Measurements from ENCODE around the gene SSH2.
"Not testable (repeated sequence)": the region's sequence is repeated elsewhere in the genome, so short reads cannot be mapped to it uniquely, and the experiment has no call there.

The SSH2 gene

DNA sequence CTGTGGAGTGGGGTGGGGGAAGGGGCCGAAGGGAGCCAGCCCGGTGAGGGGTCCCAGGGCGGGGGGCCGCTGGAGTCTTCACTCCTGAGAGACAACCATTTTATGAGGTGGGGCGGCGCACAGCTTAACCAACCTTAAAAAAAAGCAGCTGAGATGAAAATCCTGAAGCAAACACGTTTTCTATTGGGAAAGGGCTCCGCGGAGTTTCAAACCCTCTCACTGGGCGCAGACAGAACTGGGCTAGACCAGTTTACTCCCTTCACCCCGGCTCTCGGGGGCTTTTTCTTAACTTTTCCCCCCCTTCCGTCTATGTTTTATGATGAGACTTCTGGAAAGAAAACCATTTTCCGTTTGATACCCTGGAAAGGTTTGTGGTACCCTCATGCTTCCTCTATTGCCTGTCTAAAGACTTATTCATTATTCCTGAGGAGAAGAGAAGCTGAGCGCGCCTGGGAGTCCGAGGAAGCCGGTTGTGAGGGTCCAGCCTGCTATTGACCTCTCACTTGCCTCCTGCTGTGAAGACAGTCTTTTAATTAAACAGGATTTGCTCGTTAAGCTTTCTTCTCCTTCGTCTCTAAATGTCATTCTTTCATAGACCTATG is 482 bp upstream of the SSH2 start:
- DNase-seq (ENCODE audit: low read depth, low spot score), result no peak
- peak overlapping the region; percentile 82 for H3K27ac ChIP-seq

DNA sequence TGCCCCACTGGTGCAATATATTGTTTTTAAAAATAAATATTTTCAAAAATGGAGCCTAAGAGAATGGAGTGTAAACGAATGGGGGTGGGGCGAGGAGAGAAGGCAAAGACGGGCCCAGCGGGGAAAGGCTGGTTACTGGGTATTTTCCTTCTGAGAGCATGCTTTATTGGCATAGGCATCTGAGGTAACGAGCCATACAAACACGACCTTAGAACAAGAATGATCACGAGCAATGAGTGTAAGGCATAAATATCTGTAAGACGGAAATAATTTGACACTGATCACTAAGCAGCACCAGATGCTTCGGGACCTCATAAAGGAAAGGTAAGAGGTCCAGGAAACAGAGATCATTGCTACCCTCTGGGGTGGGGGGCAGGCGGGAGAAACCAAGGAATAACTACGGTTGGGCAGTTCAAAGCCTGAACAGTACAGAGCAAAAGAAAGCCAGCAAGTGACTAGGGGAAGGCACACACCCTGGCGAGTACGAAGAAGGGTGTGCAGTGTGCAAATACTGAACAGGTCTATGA is 959 bp downstream of the SSH2 start:
- H3K27ac ChIP-seq, result peak overlapping the region; percentile 82
- DNase-seq (ENCODE audit: low read depth, low spot score), result no peak

DNA sequence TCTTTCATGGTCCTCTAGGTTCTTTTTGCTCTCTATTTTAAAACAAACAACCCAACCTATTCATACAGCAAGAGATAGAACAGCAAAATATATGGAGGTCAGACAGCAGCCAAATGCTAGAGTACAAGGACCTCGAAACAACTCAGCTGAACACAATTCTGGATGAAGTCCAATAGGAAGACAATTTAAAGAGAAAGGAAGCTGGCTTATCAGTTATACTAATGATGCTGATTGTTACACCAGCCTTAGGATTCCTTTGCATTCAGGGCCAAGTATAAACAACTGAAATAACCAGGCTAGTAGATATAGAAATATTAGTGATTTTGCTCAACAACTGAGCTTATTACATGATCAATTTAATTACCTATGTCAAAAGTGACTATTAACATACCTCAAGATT is 2.5 kb downstream of the SSH2 start:
- no peak overlapping the region for H3K27ac ChIP-seq
- no peak for DNase-seq (ENCODE audit: low read depth, low spot score)

DNA sequence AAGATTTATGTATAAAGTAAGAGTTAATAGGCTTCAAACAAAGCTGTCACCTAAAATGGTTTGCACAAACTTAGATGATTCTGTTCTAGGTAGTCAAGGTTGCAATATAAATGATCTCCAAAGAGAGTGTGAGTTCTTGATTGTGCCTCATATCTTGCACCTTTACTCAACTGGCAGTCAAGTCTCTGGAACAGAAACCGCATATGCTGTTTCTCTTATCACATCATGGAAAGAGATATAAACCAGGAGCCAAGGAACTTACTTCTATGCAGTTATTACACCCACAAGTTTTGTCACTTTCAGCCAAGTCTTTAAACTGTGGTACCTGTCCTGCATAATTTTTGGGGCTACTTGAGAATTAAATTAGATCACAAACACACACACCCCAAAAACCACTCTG is 5.2 kb downstream of the SSH2 start:
- DNase-seq (ENCODE audit: low read depth, low spot score), result no peak
- H3K27ac ChIP-seq, result no peak overlapping the region

DNA sequence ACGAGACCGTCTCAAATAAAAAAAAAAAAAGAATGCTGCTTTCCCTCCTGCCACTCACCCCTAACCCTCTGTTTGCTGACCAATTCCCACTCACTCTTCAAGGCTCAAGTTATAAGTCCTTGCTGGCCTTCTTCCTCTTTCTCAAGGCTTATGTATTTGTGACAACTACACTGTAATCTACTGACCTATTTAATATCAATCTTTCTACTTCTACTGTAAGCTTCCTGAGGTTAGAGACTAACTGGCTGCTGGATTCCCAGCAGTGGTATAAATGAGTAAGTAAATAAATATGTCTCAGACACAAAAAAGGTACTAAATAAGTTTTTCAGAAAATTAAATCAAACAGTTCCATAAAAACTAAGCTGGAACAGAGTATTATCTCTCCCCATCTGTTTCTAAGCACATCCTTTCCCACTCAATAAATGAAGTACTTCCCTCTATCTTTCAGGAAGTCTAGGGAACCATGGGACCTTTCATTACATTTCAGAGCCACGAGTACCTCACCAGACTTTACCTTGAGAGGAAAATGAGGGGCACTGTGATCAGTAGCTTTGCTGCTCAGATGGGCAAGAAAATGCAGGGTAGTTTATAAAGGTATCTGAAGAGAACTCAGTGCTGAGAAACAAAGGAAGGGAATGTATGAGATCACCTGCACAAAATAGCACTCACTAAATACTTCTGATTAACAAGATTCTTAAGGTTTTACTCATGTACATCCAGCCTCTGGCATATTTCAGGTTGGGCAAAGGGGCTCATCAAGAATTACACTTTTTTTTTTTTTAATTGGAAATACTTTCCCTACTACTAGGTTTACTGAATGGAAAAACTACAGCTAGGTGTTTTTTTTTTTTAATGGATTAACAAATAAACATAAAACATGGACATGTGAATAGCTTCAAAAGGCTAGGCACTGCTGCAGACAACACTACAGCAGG is 10.8 kb downstream of the SSH2 start:
- DNase-seq (ENCODE audit: low read depth, low spot score), result no peak
- H3K27ac ChIP-seq, result peak overlapping the region; percentile 77

DNA sequence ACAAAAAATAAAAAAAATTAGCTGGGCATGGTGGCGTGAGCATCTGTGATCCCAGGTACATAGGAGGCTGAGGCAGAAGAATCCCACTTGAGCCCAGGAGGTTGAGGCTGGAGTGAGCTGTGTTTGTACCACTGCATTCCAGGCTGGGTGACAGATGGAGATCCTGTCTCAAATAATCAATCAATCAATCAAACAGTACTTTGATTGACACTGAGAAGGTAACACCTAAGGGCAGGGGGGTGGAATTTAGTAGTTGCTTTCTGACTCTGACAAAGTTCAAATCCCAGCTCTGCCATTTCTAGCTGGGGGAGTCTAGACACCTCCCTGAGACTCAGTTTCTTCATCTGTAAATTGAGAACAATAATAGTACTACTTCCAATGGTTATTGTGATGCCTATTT is 12.0 kb downstream of the SSH2 start:
- DNase-seq (ENCODE audit: low read depth, low spot score), result no peak
- no peak overlapping the region for H3K27ac ChIP-seq

DNA sequence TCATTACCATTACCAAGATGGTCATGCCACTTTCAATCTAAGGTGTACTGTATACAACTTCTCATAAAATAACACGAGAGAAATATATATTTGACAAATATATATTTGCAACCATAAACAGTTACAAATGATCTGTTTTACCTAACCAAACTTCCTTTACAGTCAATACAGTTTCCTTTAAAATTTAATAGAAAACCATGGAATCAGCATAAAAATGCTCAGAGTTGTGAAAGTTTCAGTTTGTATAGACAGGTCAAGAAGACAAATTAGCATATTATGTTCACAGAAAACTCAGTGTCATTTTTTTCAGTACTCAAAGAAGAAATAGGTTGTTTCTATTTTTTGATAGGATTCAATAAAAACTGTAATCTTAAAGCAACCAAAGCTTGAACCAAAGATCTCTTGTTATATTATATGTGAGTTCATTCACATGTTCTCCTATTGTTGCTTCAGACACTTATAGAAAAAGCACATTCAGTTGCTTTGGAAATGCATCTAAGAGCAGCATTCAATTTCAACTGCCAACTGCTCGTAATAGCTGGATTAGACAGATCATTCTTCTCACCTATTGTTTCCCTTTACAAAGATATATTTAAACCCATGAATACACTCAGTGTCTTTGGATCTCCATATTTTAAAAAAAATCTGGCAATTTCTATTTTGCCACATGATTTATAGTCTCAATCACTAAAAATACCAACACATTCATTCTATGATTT is 15.1 kb downstream of the SSH2 start:
- DNase-seq (ENCODE audit: low read depth, low spot score), result no peak
- no peak overlapping the region for H3K27ac ChIP-seq

DNA sequence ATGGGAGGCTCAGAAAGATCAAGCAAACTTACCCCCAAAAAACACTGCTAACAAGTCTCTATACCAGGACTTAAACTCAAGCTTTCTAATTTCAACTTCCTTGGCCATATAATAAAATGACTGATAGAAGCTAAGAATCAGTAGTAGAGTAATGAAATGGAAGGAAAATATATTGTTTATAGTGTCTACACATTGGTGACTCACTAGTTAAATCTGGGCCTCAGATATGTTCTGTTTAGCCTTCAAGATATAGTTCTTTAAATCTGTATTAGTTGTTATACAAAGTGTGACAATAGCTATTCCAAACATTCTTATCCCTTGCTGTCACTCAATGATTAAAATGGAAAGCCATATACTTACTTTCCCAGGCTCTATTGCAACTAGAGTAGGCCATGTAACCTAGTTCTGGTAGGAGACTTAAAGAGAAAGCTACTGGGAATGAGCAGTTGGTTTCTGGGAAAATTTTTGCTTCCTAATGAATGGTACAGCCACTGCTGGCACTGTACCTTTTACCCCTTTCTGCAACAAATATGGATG is 18.3 kb downstream of the SSH2 start:
- no peak for DNase-seq (ENCODE audit: low read depth, low spot score)
- H3K27ac ChIP-seq, result no peak overlapping the region

DNA sequence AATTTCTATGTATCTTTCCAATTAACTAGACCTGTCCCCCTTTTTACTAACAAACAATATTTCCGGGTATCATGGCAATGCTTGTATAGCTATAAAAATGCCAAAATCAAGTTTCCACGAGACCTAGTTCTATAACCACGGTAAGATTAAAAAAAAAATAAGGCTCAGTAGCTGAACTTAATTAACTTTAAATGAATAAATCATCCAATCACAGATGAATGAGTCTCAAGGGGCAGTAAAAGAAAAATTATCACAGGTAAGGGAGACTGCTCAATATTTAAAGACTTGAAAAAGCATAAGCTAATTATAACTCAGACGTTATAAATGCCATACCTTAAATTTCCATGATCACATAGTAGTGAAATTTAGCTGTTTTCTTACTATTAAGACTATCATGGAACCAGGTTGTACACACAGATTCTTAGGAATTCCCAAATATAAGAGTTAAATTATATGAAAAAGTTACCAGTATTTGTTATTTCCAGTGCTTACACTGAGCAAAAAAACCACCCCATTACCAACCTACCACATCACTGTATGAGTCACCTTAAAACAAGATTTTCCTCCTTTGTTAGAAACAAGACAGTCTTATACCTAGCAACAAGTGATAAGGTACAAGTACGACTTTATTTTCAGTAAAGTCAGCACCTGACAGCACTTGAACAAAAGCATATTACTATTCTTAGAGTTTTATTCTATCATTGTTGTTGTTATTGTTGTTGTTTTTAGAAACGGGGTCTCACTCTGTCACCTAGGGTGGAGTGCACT is 20.6 kb downstream of the SSH2 start:
- H3K27ac ChIP-seq, result no peak overlapping the region
- peak; percentile 27 for DNase-seq (ENCODE audit: low read depth, low spot score)

DNA sequence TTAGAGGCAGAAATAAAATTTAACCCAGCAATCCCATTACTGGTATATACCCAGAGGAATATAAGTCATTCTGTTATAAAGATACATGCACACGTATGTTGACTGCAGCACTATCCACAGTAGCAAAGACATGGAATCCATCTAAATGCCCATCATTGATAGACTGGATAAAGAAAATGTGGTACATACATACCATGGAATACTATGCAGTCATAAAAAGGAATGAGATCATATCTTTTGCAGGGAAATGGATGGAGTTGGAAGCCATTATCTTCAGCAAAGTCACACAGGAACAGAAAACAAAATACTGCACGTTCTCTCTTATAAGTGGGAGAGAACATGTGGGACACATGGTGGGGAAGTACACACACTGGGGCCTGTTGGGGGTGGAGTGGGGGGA is 23.1 kb downstream of the SSH2 start:
- H3K27ac ChIP-seq, result no peak overlapping the region
- DNase-seq (ENCODE audit: low read depth, low spot score), result no peak

DNA sequence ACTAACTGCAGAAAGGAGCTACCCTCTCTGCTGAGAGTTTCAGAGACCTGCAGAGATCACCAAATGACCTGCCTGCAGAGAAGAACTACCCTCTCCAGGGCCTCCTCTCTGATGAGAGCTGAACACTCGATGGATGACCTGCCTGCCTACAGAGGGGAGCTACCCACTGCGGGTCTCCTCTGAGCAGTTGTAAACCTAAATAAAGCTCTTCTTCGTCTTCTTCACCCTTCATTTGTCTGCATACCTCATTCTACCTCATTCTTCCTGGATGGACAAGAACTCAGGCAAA is 24.2 kb downstream of the SSH2 start:
- DNase-seq (ENCODE audit: low read depth, low spot score), result no peak
- no peak overlapping the region for H3K27ac ChIP-seq

DNA sequence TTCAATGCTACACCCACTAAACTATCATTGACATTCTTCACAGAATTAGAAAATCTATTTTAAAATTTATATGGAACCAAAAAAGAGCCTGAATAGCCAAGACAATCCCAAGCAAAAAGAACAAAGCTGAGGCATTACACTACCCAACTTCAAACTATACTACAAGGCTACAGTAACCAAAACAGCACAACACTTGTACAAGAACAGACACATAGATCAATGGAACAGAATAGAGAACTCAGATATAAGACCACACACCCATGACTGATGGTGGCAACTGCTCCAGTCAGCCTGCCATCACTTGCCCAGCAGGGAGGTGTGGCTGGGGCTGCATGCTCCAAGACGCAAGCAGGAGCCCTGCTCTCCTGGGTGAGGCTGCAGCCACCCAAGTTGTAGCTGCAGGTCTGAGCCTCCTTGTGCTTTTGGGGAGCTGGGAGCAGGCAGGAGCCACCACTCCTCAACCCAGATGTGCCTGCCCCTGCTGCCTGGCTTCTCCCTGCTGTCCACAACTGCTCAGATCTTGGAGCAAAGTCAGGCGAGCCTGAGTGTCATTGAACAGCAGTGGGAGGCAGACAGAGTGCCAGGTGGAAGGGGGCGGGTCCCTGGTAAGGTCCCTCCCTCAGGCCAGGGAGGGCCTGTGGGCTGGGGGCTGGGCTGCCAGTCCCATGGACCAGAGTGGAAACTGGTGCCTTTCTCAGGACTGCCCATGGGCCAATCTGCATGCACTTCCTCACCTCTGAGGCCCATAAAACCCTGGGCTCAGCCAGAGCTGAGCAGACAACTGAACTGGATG is 24.7 kb downstream of the SSH2 start:
- H3K27ac ChIP-seq, result no peak overlapping the region
- DNase-seq (ENCODE audit: low read depth, low spot score), result no peak

DNA sequence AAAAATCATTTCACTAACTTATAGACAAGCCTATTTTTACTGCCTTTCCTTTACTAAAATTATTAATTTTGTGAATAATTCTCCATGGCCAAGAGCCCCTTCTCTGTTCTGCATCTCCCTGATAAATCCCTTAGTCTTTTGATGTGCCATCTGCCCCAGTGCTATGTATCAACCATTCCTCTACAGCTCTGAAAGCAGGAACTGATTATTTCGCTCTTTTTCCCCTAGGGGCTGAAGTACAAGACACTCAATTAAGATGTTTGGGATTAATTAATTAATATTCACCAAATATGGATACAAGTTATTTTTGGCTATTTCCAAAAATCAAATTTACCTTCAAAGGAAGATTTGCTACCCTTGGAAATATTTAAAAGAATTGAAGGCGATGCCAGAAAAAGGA is 26.6 kb downstream of the SSH2 start:
- no peak overlapping the region for H3K27ac ChIP-seq
- no peak for DNase-seq (ENCODE audit: low read depth, low spot score)

DNA sequence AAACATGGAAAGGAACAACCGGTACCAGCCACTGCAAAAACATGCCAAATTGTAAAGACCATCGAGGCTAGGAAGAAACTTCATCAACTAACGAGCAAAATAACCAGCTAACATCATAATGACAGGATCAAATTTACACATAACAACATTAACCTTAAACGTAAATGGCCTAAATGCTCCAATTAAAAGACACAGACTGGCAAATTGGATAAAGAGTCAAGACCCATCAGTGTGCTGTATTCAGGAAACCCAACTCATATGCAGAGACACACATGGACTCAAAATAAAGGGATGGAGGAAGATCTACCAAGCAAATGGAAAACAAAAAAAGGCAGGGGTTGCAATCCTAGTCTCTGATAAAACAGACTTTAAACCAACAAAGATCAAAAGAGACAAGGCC is 32.9 kb downstream of the SSH2 start:
- H3K27ac ChIP-seq; DNase-seq (ENCODE audit: low read depth, low spot score): not testable (repeated sequence)

DNA sequence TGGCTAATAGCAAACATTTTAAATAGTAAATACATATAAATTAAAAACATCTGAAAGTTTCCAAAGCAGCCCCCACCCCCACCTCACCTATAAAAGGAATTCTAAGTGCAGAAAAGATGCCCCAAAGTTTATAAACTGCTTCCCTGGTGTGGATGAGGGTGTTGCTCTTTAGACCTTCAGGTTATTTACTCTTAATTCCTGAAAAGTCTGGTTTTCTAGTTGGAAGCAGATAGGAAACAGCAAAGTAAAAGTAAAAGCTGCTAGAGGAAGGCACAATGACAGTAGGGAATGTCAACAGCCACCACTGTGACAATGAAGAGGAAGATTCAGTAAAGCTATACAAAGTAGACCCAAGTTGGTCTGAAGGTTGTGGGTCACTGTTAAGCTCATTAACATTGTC is 37.8 kb downstream of the SSH2 start:
- H3K27ac ChIP-seq, result no peak overlapping the region

DNA sequence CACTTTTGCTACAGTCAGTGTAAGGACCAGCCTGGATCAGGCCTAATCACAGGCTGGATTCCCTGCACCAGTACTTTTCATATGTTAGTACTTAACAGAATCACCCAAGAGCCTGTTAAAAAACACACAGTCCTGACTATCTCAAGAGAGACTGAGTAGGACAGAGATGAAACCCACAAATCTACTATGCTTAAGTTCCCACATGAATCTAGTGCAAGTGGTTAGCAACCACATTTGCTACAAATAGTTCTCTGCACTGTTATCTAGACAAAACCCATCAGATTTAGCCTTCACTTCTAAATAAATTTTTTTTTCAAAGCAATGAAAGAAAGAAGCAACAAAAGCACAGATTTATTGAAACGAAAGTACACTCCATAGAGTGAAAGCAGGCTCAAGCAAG is 38.9 kb downstream of the SSH2 start:
- no peak overlapping the region for H3K27ac ChIP-seq
- DNase-seq (ENCODE audit: low read depth, low spot score), result no peak

More for the DNA sequence above, 37.8 kb downstream of the SSH2 start:
- no peak for DNase-seq (ENCODE audit: low read depth, low spot score)

DNA sequence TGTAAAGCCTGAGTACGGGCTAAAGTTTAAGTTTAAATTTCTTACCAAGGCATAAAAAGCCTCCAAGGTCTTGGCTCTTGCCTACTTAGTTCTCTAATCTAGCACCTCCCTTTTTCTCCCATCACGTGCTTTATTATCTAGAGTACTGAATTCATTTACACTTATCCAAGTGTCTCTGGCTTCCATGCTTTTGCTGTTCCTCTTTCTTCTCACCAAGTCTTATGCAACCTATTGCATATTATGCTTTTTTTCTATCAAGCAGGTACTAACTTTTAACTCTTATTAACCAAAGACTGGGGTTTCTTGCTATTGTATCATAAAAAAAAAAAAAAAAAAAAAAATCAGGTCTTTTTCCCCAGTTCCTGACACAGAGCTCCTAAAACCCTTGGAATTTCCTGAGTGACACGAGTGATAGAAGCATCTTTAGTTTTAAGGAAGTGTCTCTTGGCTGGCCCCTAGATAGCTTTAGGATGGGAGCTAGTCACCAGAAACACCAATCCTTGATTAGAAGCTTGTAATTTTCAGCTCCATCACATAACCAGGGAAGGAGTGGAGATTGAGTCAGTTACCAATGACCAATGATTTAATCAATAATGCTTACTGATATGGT is 44.9 kb downstream of the SSH2 start:
- no peak for DNase-seq (ENCODE audit: low read depth, low spot score)
- H3K27ac ChIP-seq, result no peak overlapping the region

DNA sequence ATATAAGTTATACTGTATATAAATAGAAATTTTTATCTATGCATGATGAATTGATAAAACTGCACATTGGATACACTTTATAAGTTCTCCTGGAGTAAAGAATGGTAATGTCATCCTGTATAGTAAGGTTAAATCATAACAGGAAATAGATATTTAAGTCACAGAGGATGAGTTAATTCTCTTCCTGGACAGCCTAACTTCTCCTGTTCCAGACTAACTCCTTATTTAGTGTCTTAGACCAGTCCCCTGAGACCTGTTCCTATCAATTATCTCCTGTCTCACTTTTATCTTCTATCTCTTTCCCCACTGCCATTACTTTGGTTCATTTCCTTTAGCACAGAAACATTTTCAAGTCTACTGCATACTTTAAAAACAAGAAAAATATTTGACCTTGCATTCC is 46.5 kb downstream of the SSH2 start:
- no peak for DNase-seq (ENCODE audit: low read depth, low spot score)
- no peak overlapping the region for H3K27ac ChIP-seq

DNA sequence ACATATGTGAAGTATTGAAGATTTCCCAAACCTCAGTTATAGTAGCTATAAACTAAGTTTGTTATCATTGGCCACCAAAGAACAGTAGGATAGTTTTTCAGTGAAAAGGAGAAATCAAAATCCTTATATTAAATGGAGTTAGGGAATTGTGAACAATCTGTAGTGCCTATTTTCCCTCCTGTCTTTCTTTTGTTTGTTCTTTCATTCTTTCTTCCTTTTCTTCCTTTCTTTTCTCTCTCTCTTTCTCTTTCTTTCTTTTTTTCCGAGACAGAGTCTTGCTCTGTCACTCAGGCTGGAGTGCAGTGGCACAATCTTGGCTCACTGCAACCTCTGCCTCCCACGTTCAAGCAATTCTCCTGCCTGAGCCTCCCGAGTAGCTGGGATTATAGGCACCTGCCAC is 48.8 kb downstream of the SSH2 start:
- H3K27ac ChIP-seq, result no peak overlapping the region
- no peak for DNase-seq (ENCODE audit: low read depth, low spot score)

Data from epithelial cell of prostate (primary cell).